GM12878 (cell line): Measurements from ENCODE around the gene CTNNA1. TPM values are rescaled to one million over a fixed set of nuclear protein-coding genes. Genes with fewer than 3 reads are reported as not detected.

ENCODE experiments used
- ATAC-seq: fragments of 200-7000 bp; cut with Tn5 transposase; 3 replicates; pipeline ENCODE4 v1.9.1; 2020; ENCODE audit warnings: mild to moderate bottlenecking, moderate library complexity
- BruUV-seq: library from RNA; stranded (reverse); fragments of 400-500 nt; replicated peaks from 2 replicates; lab custom pipeline; 2021; lab: Mats Ljungman, UMichigan
- CTCF ChIA-PET: fragments of 300-600 bp; sonication (Branson Sonifier 250); formaldehyde crosslinking; extraction: SDS; loops from one replicate; lab custom pipeline; 2021; ENCODE audit warnings: inconsistent platforms; lab: Yijun Ruan, JAX
- POLR2A ChIA-PET: fragments of 350-600 bp; formaldehyde crosslinking; extraction: SDS; loops from one replicate; lab custom pipeline; 2021; ENCODE audit warnings: inconsistent platforms; lab: Charles Lee
- RAD21 ChIA-PET: fragments of 300-600 bp; sonication (Branson Sonifier 250); formaldehyde crosslinking; loops from one replicate; lab custom pipeline; 2023; ENCODE audit warnings: antibody characterized with exemption; ENCODE audit not compliant: unreplicated experiment; lab: Charles Lee
- SMC1A ChIA-PET: fragments of 300-600 bp; sonication (Branson Sonifier 250); formaldehyde crosslinking; loops from one replicate; lab custom pipeline; 2023; ENCODE audit not compliant: unreplicated experiment, uncharacterized antibody; lab: Charles Lee
- DNase-seq: peaks from one replicate; pipeline ENCODE4 v3.0.0-alpha.2; 2011; ENCODE audit warnings: low read depth, low spot score
- FAIRE-seq: peaks from 3 replicates; lab custom pipeline; 2011; peaks lifted over from hg19 to GRCh38; lab: Jason Lieb, UNC
- H2AFZ ChIP-seq: 2 replicates; pipeline ENCODE4 v1.6.0; 2011; ENCODE audit warnings: low read depth, low read length, control low read depth; ENCODE audit not compliant: control insufficient read depth
- H3K27ac ChIP-seq: 2 replicates; pipeline ENCODE4 v1.5.1; 2011; ENCODE audit warnings: control low read depth; ENCODE audit not compliant: control insufficient read depth, insufficient read depth
- H3K27me3 ChIP-seq, 2 experiments: replicated peaks in 1 of 2; 2 replicates each; pipeline versions ENCODE4 v1.6.0 to v1.6.1; 2011; ENCODE audit warnings: low read length in 1 of 2; ENCODE audit not compliant: control insufficient read depth in 2 of 2, insufficient read depth in 2 of 2
- H3K36me3 ChIP-seq, 2 experiments: 2 replicates each; pipeline ENCODE4 v1.5.1; 2011; ENCODE audit warnings: low read length in 1 of 2; ENCODE audit not compliant: control insufficient read depth in 2 of 2, insufficient read depth in 2 of 2
- H3K4me1 ChIP-seq: 2 replicates; pipeline ENCODE4 v1.6.1; 2011; ENCODE audit warnings: mild to moderate bottlenecking, low read length, moderate library complexity, mixed read lengths; ENCODE audit not compliant: control insufficient read depth, insufficient read depth
- H3K4me2 ChIP-seq: 2 replicates; pipeline ENCODE4 v1.6.0; 2011; ENCODE audit warnings: control low read depth; ENCODE audit not compliant: control insufficient read depth, insufficient read depth
- H3K4me3 ChIP-seq: fragments of 200-600 bp; sonication (generic); 2 replicates; pipeline ENCODE4 v1.5.1; 2016
- H3K79me2 ChIP-seq: 2 replicates; pipeline ENCODE4 v1.6.0; 2011; ENCODE audit warnings: low read length; ENCODE audit not compliant: control insufficient read depth, insufficient read depth
- H3K9ac ChIP-seq: 2 replicates; pipeline ENCODE4 v1.8.0; 2011; ENCODE audit warnings: low read length, control low read depth, mixed read lengths; ENCODE audit not compliant: control insufficient read depth, insufficient read depth
- H3K9me3 ChIP-seq: replicated peaks from 3 replicates; pipeline ENCODE4 v1.5.1; 2011; ENCODE audit warnings: mild to moderate bottlenecking, low read length; ENCODE audit not compliant: control insufficient read depth, insufficient read depth
- H4K20me1 ChIP-seq: 2 replicates; pipeline ENCODE4 v1.6.0; 2011; ENCODE audit not compliant: control insufficient read depth, insufficient read depth
- CBX5 ChIP-seq: sonication (generic); IDR thresholded peaks from 2 replicates; pipeline ENCODE4 v1.6.1; 2016; ENCODE audit warnings: low read depth, moderate library complexity, mild to moderate bottlenecking, inconsistent platforms
- IRF4 ChIP-seq: IDR thresholded peaks from 2 replicates; pipeline ENCODE4 v1.6.1; 2011; ENCODE audit warnings: low read depth, low read length
- MYB ChIP-seq: fragments of 150-350 bp; IDR thresholded peaks from 2 replicates; pipeline ENCODE4 v1.6.1; 2014; ENCODE audit warnings: mild to moderate bottlenecking, low read depth, low read length, borderline replicate concordance
- NFYB ChIP-seq: IDR thresholded peaks from 2 replicates; pipeline ENCODE4 v1.6.1; 2011; ENCODE audit warnings: low read depth, mild to moderate bottlenecking, low read length, improper control_type of control experiment, moderate library complexity; ENCODE audit not compliant: insufficient read depth
- RFX5 ChIP-seq: IDR thresholded peaks from 2 replicates; pipeline ENCODE4 v1.6.1; 2011; ENCODE audit warnings: low read depth, low read length, improper control_type of control experiment
- SIX5 ChIP-seq: IDR thresholded peaks from 2 replicates; pipeline ENCODE4 v1.6.1; 2011; ENCODE audit warnings: mild to moderate bottlenecking, low read depth, low read length, moderate library complexity; ENCODE audit not compliant: severe bottlenecking
- SMAD5 ChIP-seq: IDR thresholded peaks from 2 replicates; pipeline ENCODE4 v1.6.1; 2016; ENCODE audit warnings: antibody characterized with exemption, low read depth
- ZBED1 ChIP-seq: IDR thresholded peaks from 2 replicates; pipeline ENCODE4 v1.6.1; 2016; ENCODE audit warnings: borderline replicate concordance
- WGBS: methylation state at CpG from one replicate; pipeline ENCODE4 v1.1.6; 2016; ENCODE audit warnings: low lambda C conversion rate; ENCODE audit not compliant: insufficient replicate concordance, insufficient coverage; ENCODE audit errors: missing lambda C conversion rate; 5-methylcytosine and 5-hydroxymethylcytosine counted together
- in situ Hi-C: fragments of 300-500 bp; cut with MboI; formaldehyde crosslinking; loops from 9 replicates; pipeline ENCODE4 v1.14.3; 2018; ENCODE audit warnings: mixed read lengths
- intact Hi-C: fragments of 100-400 bp; cut with micrococcal nuclease; formaldehyde crosslinking; loops from one replicate; pipeline ENCODE4 v1.14.2; 2022; ENCODE audit not compliant: unreplicated experiment
- polyA plus RNA-seq, 11 experiments: library from polyadenylated mRNA; depleted of rRNA in 4 of 11; unstranded in 6 of 11; stranded (reverse) in 5 of 11; fragments of >200 nt; fragmentation: Nextera tagmentation in 4 of 11; fragmentation: Illumina TruSeq in 1 of 11; extraction: Ambion mirVana in 4 of 11; extraction: Trizol in 1 of 11; gene quantifications; 1 replicate in 1 of 11; 2 replicates in 10 of 11; pipeline versions ENCODE4 v1.2.1 to v1.2.3, GENCODE V29; 2011 to 2016; ENCODE audit warnings: inconsistent platforms in 2 of 11, missing spikeins in 2 of 11, low read depth in 1 of 11
- total RNA-seq, 4 experiments: library from RNA; depleted of rRNA in 3 of 4; stranded (reverse); fragments of >200 nt in 3 of 4; fragmentation: Illumina TruSeq in 1 of 4; extraction: Trizol in 1 of 4; gene quantifications; 2 replicates each; pipeline versions ENCODE4 v1.2.1 to v1.2.3, GENCODE V29; 2013 to 2021
- TF ChIP-seq, protein P1 (sequence below): fragments of 450-650 bp; conservative IDR thresholded peaks from 2 replicates; pipeline ENCODE4 v1.6.1; 2017; ENCODE audit warnings: mild to moderate bottlenecking, moderate library complexity

Gene CTNNA1
- total and polyA plus RNA-seq, 10 of the 15 experiments (the other 5 are each of a cell fraction or from before 2014, with no cell fraction given): 32.6 to 104 (median 57.7) TPM

DNA sequence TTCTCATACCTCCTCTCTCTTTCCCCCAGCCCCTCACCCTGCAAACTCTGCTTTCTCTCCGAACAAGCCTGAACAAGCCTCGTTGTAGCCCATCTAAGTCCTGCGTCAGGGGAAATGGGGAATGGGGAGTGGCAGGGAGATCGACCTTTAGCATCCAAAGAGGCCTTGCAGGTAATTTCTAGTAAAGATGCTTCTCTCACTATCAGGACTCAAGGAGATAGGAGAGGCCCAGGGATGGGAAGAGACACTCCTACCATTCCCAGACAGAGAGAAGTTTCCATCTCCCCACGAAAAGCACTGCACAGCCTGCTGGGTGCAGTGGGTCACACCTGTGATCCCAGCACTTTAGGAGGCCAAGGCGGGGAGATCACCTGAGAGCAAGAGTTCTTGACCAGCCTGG lies 44.4 kb upstream of the CTNNA1 start:
- BruUV-seq: no TSS peak
- Histone ChIP-seq H4K20me1 (no peaks in the 10 kb centered on the region; the same call in 1 of the 2 replicates), H3K9me3 (no peaks in the 10 kb centered on the region), H3K4me3 (no peak overlapping the region), H3K36me3 (no peaks in the 10 kb centered on the region), H3K27me3 (no peaks in the 10 kb centered on the region), H3K79me2 (no peaks in the 10 kb centered on the region), H3K27ac (no peak overlapping the region), H2AFZ (no peak overlapping the region), H3K4me1 (no peaks in the 10 kb centered on the region), H3K9ac (no peak overlapping the region), H3K4me2 (no peak overlapping the region)
- no peak for TF ChIP-seq SMAD5
- ATAC-seq (no peak), FAIRE-seq (no peak), DNase-seq (no peak)
- intact Hi-C loops: no loop called here
- CTCF ChIA-PET: no interaction called here
- in situ Hi-C loops: no loop called here
- RAD21 ChIA-PET: no interaction called here
- WGBS: 58% methylated on average over 6 of the region's 6 CpGs
- POLR2A ChIA-PET: no interaction called here
- SMC1A ChIA-PET: interaction anchor here (1.2 kb wide), 1 partner anchor 80 kb away, joined by 4 read pairs; no protein-coding TSS in a partner anchor

GRCh38 chr5:138709202-138709601 lies 44.0 kb upstream of the CTNNA1 start:
- TF ChIP-seq SIX5: no peak
- TF ChIP-seq IRF4: no peak
- no peak for TF ChIP-seq ZBED1
- TF ChIP-seq, protein P1, sequence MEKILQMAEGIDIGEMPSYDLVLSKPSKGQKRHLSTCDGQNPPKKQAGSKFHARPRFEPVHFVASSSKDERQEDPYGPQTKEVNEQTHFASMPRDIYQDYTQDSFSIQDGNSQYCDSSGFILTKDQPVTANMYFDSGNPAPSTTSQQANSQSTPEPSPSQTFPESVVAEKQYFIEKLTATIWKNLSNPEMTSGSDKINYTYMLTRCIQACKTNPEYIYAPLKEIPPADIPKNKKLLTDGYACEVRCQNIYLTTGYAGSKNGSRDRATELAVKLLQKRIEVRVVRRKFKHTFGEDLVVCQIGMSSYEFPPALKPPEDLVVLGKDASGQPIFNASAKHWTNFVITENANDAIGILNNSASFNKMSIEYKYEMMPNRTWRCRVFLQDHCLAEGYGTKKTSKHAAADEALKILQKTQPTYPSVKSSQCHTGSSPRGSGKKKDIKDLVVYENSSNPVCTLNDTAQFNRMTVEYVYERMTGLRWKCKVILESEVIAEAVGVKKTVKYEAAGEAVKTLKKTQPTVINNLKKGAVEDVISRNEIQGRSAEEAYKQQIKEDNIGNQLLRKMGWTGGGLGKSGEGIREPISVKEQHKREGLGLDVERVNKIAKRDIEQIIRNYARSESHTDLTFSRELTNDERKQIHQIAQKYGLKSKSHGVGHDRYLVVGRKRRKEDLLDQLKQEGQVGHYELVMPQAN: no peak
- TF ChIP-seq CBX5: no peak
- no peak for TF ChIP-seq NFYB
- TF ChIP-seq RFX5: no peak
- TF ChIP-seq MYB: no peak
- POLR2A ChIA-PET: no interaction called here
- CTCF ChIA-PET: interaction anchor here (1.2 kb wide), 1 partner anchor 69 kb away, joined by 3 read pairs; no protein-coding TSS in a partner anchor
- BruUV-seq: no TSS peak
- Histone ChIP-seq H3K27ac (no peak overlapping the region), H3K27me3 (no peaks in the 10 kb centered on the region), H2AFZ (no peak overlapping the region), H3K9me3 (no peaks in the 10 kb centered on the region), H3K4me3 (no peak overlapping the region), H3K36me3 (no peaks in the 10 kb centered on the region), H3K4me1 (no peaks in the 10 kb centered on the region), H3K79me2 (no peaks in the 10 kb centered on the region), H3K4me2 (no peak overlapping the region), H4K20me1 (no peaks in the 10 kb centered on the region; the same call in 1 of the 2 replicates), H3K9ac (no peak overlapping the region)
- in situ Hi-C loops (no loop called here), intact Hi-C loops (no loop called here)
- FAIRE-seq (no peak), ATAC-seq (no peak), DNase-seq (no peak)
- SMC1A ChIA-PET: interaction anchor here (1.2 kb wide), 1 partner anchor 80 kb away, joined by 4 read pairs; no protein-coding TSS in a partner anchor
- 59% methylated on average over 9 of the region's 9 CpGs for WGBS
- RAD21 ChIA-PET: no interaction called here
